Limb (tissue), 2 donors: ENCODE results near the gene CRX.
A peak's percentile ranks its signal among the peaks of the same experiment; 100 is the strongest.
"Not testable (repeated sequence)": the region's sequence is repeated elsewhere in the genome, so short reads cannot be mapped to it uniquely, and the experiment has no call there.

Experiments used
- DNase-seq, 2 donors: peaks; one replicate each; pipeline ENCODE4 v3.0.0-alpha.2; 2016; ENCODE audit errors: extremely low spot score in 2 of 2

CRX gene

DNA sequence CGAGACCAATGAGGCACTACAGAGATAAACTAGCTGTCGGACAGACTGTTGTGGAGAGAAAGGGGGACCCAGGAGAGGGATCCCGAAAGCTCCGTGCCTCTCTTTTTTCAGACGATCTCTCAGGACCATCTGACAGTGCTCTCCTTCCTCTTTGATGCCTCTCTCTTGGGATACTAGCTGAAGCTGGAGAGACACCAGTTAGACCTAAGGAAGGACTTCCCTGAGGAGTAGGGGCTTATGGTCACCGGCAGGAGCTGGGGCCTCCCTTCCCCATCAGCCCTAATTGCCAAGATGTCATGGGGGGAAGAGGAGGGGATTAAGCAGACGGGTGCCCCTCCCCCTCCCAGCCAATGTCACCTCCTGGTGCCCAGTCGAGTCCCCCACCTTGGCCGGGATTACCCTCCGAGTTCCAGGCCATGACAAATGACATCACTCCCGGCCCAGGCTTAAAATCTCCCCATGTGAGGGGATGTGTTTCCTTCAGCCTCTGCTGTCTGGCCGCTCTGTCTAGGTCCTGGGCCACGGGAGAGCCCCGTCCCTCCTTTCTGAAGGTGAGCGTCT, at the start of gene CRX:
CRX (plus strand) TSS at position 478 of the 561 bp plus-strand sequence. CDS start 12,507 bp downstream, outside the sequence.
- no peak for DNase-seq

- no peak for DNase-seq
These were observed 45.2 kb upstream of the CRX start for GRCh38 chr19:47776568-47776967.

DNA sequence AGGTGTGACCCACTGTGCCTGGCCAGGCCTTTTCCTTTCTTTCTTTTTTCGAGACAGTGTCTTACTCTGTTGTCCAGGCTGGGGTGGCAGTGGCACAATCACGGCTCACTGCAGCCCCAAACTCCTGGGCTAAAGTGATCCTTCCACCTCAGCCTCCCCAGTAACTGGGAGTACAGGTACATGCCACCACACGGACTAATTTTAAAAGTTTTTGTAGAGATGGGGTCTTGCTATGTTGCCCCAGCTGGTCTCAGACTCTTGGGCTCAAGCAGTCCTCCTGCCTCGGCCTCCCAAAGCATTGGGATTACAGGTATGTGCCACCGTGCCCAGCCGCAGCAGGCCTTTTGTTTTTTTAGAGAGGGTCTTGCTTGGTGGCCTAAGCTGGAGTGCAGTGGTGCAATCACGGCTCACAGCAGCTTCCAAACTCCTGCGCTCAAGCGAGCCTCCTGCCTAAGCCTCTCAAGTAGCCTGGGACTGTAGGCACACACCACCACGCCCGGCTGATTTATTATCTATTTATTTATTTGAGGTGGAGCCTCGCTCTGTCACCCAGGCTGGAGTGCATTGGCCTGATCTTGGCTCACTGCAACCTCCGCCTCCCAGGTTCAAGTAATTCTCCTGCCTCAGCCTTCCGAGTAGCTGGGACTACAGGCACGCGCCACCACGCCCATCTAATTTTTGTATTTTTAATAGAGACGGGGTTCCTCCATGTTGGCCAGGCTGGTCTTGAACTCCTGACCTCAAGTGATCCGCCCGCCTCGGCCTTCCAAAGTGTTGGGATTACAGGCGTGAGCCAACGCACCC, 44.3 kb upstream of the CRX start:
- DNase-seq, result not testable (repeated sequence)

- DNase-seq, result peak; percentile 73 to 93
These were observed 43.4 kb upstream of the CRX start, which contains the start of gene SELENOW for GRCh38 chr19:47778049-47778953. TSS of gene SELENOW (plus strand) at chr19:47778703. CDS start at chr19:47778786, 83 bp downstream.

DNA sequence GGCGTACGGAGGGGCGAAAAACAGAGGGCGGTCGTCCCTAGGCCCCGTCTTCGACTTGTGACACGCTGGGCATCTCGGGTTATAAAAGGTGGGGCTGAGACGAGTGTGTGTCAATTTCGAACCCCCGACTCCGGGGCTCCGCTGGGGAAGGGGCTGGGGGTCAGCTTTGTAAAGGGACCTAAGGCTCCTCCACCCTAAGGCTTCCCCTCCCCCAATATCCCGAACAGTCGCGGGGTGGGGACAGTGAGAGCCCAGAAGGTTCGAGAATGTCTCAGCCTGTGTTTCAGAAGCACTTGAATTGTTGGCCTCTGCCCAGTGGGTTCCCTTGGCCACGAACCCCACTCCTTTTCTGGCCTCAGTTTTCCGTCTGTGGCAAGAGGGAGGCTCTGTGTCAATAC, 42.8 kb upstream of the CRX start:
- DNase-seq, result no peak

DNA sequence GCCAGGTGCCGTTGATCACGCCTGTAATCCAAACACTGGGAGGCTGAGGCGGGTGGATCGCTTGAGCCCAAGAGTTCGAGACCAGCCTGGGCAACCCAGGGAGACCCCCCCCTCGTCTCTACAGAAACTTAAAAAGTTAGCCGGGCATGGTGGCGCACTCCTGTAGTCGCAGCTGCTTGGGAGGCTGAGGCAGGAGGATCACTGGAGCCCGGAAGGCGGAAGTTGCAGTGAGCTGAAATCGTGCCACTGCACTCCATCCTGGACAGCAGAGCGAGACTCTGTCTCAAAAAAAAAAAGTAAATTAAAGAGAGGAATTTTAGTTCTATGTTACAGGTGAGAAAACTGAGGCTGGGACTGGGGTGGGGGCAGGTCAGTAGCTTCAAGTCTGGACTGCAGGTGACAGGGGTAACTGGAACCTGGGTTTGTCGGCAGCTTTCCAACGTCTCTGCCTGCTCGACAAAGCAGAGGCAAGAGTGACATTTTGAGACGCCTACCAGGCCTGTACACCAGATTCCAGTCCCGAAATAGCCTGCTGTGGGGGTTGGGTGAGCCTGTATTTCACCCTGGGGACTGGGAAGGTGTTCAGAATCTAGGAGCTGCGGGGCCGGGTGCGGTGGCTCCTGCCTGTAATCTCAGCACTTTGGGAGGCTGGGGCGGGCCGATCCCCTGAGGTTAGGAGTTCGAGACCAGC, 42.1 kb upstream of the CRX start:
- DNase-seq, result no peak

- DNase-seq, result no peak
These were observed 41.6 kb upstream of the CRX start for GRCh38 chr19:47780215-47780551.

DNA sequence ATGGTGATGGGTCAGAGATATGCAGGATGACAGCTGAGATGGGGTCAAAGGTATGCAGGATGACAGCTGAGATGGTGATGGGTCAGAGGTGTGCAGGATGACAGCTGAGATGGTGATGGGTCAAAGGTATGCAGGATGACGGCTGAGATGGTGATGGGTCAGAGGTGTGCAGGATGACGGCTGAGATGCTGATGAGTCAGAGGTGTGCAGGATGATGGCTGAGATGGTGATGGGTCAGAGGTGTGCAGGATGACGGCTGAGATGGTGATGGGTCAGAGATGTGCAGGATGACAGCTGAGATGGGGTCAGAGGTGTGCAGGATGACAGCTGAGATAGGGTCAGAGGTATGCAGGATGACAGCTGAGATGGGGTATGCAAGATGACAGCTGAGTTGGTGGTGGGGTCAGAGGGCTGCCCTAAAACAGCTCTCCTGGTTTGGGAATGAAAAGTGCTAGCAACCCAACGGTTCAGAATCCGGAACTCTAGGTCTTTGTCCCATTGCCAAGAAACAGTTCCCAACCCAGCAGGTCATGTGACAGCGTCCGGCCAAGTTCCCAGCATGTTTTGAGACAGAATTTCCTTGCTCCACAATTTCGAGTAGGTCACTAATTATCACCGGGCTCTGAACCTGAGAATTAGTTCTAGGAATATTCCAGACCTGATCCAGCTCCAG, 40.0 kb upstream of the CRX start:
- DNase-seq, result no peak

DNA sequence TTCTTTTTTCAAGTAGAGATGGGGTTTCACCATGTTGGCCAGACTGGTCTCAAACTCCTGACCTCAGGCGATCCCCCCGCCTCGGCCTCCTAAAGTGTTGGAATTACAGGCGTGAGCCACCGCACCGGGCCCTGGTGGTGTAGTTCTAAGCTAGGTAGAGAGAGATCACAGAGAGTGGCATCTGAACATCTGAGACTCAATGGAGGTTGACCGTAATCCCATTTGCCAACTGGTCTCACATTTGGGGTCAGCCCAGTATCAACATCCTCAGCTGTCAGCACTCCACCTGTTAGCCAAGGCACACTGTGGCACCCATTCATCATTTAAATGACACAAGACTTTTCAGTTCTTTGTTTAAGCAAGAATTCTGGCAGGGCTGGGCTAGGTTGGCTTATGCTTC, 35.2 kb upstream of the CRX start:
- no peak for DNase-seq

DNA sequence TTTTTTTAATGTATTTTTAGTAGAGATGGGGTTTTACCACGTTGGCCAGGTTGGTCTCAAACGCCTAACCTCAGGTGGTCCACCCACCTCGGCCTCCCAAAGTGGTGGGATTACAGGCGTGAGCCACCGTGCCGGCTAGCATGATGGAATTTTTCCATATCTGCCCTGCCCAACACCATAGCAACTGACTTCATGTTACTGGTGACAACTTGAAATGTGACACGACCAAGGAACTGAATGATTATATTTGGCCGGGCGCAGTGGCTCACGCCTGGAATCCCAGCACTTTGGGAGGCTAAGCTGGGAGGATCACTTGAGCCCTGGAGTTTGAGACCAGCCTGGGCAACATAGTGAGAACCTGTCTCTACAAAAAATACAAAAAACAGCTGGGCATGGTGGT, 34.4 kb upstream of the CRX start:
- DNase-seq, result not testable (repeated sequence)

DNA sequence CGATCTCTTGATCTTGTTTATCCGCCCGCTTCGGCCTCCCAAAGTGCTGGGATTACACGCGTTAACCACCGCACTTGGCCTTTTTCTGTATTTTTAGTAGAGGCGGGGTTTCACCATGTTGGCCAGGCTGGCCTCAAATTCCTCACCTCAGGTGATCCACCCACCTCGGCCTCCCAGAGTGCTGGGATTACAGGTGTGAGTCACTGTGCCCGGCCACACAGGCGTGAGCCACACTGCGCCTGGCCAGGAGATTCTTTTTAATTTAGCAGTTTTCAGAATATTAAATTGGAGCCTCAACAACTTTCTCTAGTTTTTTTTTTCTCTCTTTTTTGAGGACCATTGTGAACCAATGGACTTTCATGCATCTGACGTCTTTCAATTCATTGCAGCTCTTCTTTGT, 31.9 kb upstream of the CRX start:
- DNase-seq, result not testable (repeated sequence)

DNA sequence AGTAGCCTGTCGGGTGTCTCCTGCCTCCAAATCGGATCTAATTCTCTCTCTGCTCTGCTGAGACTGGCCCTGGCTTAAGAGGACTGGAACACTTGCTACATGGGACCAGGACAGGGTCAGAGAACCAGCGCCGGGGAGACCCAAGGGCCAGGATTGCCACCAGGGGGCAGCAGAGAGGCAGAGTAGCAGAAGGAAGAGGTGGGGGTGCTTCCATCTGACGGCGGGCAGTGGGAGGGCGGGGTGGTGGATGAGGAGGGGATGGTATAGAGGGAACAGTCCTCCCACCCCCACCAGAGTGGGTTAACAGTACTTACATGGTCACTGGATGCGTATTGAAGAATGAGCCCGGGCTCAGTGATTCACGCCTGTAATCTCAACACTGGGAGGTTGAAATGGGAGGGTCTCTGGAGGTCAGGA, 31.3 kb upstream of the CRX start:
- peak; percentile 47 to 84 for DNase-seq

GRCh38 chr19:47792616-47793015, 29.1 kb upstream of the CRX start:
- DNase-seq, result no peak

GRCh38 chr19:47794526-47794925, 27.2 kb upstream of the CRX start:
- DNase-seq, result no peak

DNA sequence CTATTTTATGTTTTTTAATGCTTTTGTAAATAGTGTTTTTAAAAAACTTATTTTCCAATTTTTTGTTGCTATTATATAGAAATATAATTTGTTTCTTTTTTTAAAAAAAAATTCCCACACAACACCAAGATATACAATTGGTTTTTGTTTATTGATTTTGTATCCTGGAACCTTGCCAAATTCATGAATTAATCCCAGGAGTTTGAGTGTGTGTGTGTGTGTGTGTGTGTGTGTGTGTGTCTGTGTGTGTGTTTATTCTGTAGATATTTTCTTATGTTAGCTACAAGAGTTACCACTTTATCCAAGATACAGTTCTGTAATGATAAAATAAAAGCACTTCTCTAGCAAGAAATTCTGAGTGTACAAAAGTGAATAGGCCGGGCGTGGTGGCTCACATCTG, 25.0 kb upstream of the CRX start:
- DNase-seq, result no peak

- no peak for DNase-seq
These were observed 23.5 kb upstream of the CRX start for GRCh38 chr19:47797996-47798903.

GRCh38 chr19:47798904-47799266, 22.9 kb upstream of the CRX start:
- no peak for DNase-seq

DNA sequence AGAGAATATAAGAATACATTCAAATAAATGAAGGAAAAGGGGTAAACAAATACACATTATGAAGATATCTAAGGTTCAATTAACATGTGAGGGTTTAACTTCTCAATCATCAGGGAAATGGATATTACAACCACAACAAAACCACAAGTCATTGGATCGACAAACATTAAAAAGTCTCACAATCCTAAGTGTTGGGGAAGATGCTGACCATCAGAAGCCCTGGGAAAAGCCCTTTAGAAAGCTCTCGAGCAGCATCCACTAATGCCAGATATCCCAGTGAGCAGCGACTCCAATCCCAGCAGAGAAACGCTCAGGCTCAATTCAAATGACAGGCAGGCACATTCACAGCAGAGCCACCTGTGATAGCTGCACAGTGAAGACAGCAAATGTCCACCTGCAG, 20.5 kb upstream of the CRX start:
- no peak for DNase-seq

GRCh38 chr19:47802521-47803043, 19.2 kb upstream of the CRX start:
- DNase-seq, result no peak

- not testable (repeated sequence) for DNase-seq
These were observed 18.6 kb upstream of the CRX start for GRCh38 chr19:47803148-47803547.
